HG02943 (cell line): Measurements from ENCODE around the gene PSMD4.
"Not testable (repeated sequence)": the region's sequence is repeated elsewhere in the genome, so short reads cannot be mapped to it uniquely, and the experiment has no call there.

Experiments
- ATAC-seq: cut with Tn5 transposase; IDR thresholded peaks from one replicate; pipeline ENCODE4 v1.9.1; 2021; ENCODE audit warnings: mild to moderate bottlenecking, low read depth, moderate library complexity; ENCODE audit not compliant: unreplicated experiment

Gene PSMD4

GRCh38 chr1:151267760-151268159, 13.2 kb downstream of the PSMD4 start:
- ATAC-seq, result no peak

GRCh38 chr1:151273924-151274466, 19.5 kb downstream of the PSMD4 start:
- no peak for ATAC-seq

GRCh38 chr1:151275341-151275740, 20.8 kb downstream of the PSMD4 start:
- ATAC-seq, result not testable (repeated sequence)

GRCh38 chr1:151277249-151277648, 22.7 kb downstream of the PSMD4 start:
- no peak for ATAC-seq

- ATAC-seq, result peak; percentile 37
Observed at GRCh38 chr1:151281225-151281968, 26.9 kb downstream of the PSMD4 start.

- peak; percentile 78 for ATAC-seq
Observed at GRCh38 chr1:151281969-151282882, 27.7 kb downstream of the PSMD4 start, which contains the start of gene ZNF687. Gene ZNF687 (plus strand): TSS chr1:151282299. CDS start chr1:151286292, 3,993 bp downstream.

GRCh38 chr1:151282883-151283725, 28.6 kb downstream of the PSMD4 start:
- ATAC-seq, result no peak

GRCh38 chr1:151284013-151284577, 29.6 kb downstream of the PSMD4 start:
- ATAC-seq, result no peak

GRCh38 chr1:151286619-151287340, 32.2 kb downstream of the PSMD4 start:
- no peak for ATAC-seq

- no peak for ATAC-seq
Observed at GRCh38 chr1:151287341-151287699, 32.8 kb downstream of the PSMD4 start.

- no peak for ATAC-seq
Observed at GRCh38 chr1:151287767-151288500, 33.4 kb downstream of the PSMD4 start.

GRCh38 chr1:151288502-151288901, 34.0 kb downstream of the PSMD4 start:
- no peak for ATAC-seq

GRCh38 chr1:151289080-151289935, 34.8 kb downstream of the PSMD4 start:
- ATAC-seq, result no peak

- ATAC-seq, result no peak
Observed at GRCh38 chr1:151289991-151290708, 35.6 kb downstream of the PSMD4 start.

- no peak for ATAC-seq
Observed at GRCh38 chr1:151290709-151291303, 36.3 kb downstream of the PSMD4 start.

- ATAC-seq, result no peak
Observed at GRCh38 chr1:151292207-151293030, 37.9 kb downstream of the PSMD4 start.
